Uterus (tissue), 4 donors: Measurements from ENCODE around the gene AQP3. TPM values are rescaled to one million over a fixed set of nuclear protein-coding genes. Genes with fewer than 3 reads are reported as not detected.

ENCODE experiments used
- DNase-seq, 2 donors: peaks; one replicate each; pipeline ENCODE4 v3.0.0-alpha.2; 2019 to 2020
- H3K27ac ChIP-seq, 2 donors: fragments of 200-600 bp; sonication (generic); 1 replicate in 1 of 2; 2 replicates in 1 of 2; pipeline ENCODE4 v1.5.1; 2016 to 2018
- H3K27me3 ChIP-seq, 2 donors: fragments of 200-600 bp; sonication (generic); one replicate each; pipeline ENCODE4 v1.5.1; 2018 to 2019; ENCODE audit warnings: control low read depth in 1 of 2
- H3K36me3 ChIP-seq, 2 donors: fragments of 200-600 bp; sonication (generic); one replicate each; pipeline ENCODE4 v1.5.1; 2019; ENCODE audit warnings: control low read depth in 1 of 2
- H3K4me1 ChIP-seq, 2 donors: fragments of 200-600 bp; sonication (generic); one replicate each; pipeline ENCODE4 v1.5.1; 2018 to 2019; ENCODE audit warnings: control low read depth in 1 of 2
- H3K4me3 ChIP-seq, 2 donors: fragments of 200-600 bp; sonication (generic); 1 replicate in 1 of 2; 2 replicates in 1 of 2; pipeline ENCODE4 v1.5.1; 2018 to 2019; ENCODE audit warnings: mild to moderate bottlenecking in 1 of 2
- H3K9me3 ChIP-seq, 2 donors: fragments of 200-600 bp; sonication (generic); one replicate each; pipeline ENCODE4 v1.5.1; 2019; ENCODE audit warnings: control low read depth in 1 of 2
- CTCF ChIP-seq, 4 experiments: fragments of 200-600 bp in 2 of 4; fragments of 450-650 bp in 2 of 4; sonication (generic) in 2 of 4; IDR thresholded peaks; one replicate each; pipeline ENCODE4 v1.5.1; 2016 to 2019; ENCODE audit warnings: antibody characterized with exemption in 4 of 4, mild to moderate bottlenecking in 2 of 4, moderate library complexity in 1 of 4
- POLR2A ChIP-seq, 2 donors: fragments of 450-650 bp; IDR thresholded peaks; one replicate each; pipeline ENCODE4 v1.6.1; 2016; ENCODE audit warnings: antibody characterized with exemption in 2 of 2, mild to moderate bottlenecking in 1 of 2, moderate library complexity in 1 of 2
- intact Hi-C: fragments of 100-400 bp; cut with DNase I; formaldehyde crosslinking; loops from one replicate; pipeline ENCODE4 v1.15.1; 2023; ENCODE audit warnings: low total_unique reads
- total RNA-seq, 4 donors: library from RNA; depleted of rRNA in 3 of 4; stranded (reverse); fragments of >200 nt in 3 of 4; gene quantifications; one replicate each; pipeline versions ENCODE4 v1.1.0 to v1.2.4, GENCODE V29; 2014 to 2023
- donor health status: DM: yes; HTN: yes; CAD: no.

The AQP3 gene
- total RNA-seq, 4 donors from 2014 or later = 2.8 to 14.4 (median 5.8) TPM; not detected in 1

DNA sequence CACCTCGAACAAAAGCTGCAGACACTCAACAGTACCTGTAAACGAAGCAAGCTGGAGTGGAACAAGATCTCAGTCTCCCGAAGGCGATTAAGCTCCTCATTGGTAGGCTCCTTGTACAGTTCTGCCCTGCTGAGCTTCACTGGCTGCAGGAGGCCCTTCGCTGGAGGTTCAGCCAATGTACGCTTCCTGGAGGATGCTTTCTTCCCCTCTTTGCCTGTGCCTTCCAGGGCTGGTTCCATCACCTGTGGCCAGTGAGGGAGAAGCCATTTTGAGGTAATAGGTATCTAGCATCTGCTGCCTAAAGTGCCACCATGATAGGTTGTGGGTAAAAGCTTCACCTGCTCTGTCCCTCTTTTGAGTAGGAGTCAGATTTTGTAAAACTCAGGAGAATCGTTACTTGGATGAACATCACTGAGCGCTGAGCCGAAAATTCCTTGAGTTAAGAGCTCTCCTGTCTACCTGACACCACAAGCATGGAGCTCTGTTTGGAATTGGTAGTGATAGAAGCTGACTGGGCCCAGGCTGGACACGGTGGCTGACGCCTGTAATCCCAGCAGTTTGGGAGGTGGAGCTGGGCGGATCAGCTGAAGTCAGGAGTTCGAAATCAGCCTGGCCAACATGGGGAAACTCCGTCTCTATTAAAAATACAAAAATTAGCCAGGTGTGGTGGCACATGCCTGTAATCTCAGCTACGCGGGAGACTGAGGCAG, 24.9 kb upstream of the AQP3 start:
- intact Hi-C loops = no loop called here
- Histone ChIP-seq H3K27ac (no peak overlapping the region), H3K27me3 (no peaks in the 10 kb centered on the region), H3K9me3 (no peaks in the 10 kb centered on the region), H3K36me3 (no peaks in the 10 kb centered on the region), H3K4me3 (no peak overlapping the region), H3K4me1 (no peaks in the 10 kb centered on the region)
- no peak for DNase-seq
- TF ChIP-seq POLR2A (IDR thresholded peaks at IDR 0.05) (no peak), CTCF (IDR thresholded peaks at IDR 0.05) (no peak)

- intact Hi-C loops = no loop called here
- no peak overlapping the region for H3K4me3 ChIP-seq
- no peaks in the 10 kb centered on the region for H3K4me1 ChIP-seq
- H3K36me3 ChIP-seq = no peaks in the 10 kb centered on the region
- H3K9me3 ChIP-seq = no peaks in the 10 kb centered on the region
- no peaks in the 10 kb centered on the region for H3K27me3 ChIP-seq
- DNase-seq = no peak
- TF ChIP-seq CTCF (IDR thresholded peaks at IDR 0.05) (no peak), POLR2A (IDR thresholded peaks at IDR 0.05) (no peak)
- H3K27ac ChIP-seq = no peak overlapping the region
Observed at GRCh38 chr9:33471361-33471760, 24.0 kb upstream of the AQP3 start.

GRCh38 chr9:33469891-33470290, 22.5 kb upstream of the AQP3 start:
- H3K36me3 ChIP-seq = no peaks in the 10 kb centered on the region
- H3K4me1 ChIP-seq = no peaks in the 10 kb centered on the region
- DNase-seq = no peak
- TF ChIP-seq POLR2A (IDR thresholded peaks at IDR 0.05) (no peak), CTCF (IDR thresholded peaks at IDR 0.05) (no peak)
- intact Hi-C loops = no loop called here
- H3K9me3 ChIP-seq = no peaks in the 10 kb centered on the region
- H3K4me3 ChIP-seq = no peak overlapping the region
- no peaks in the 10 kb centered on the region for H3K27me3 ChIP-seq
- H3K27ac ChIP-seq = no peak overlapping the region

GRCh38 chr9:33468797-33469621, 21.6 kb upstream of the AQP3 start:
- TF ChIP-seq POLR2A (IDR thresholded peaks at IDR 0.05) (no peak), CTCF (IDR thresholded peaks at IDR 0.05) (no peak)
- Histone ChIP-seq H3K9me3 (no peaks in the 10 kb centered on the region), H3K4me3 (no peak overlapping the region), H3K36me3 (no peaks in the 10 kb centered on the region), H3K27ac (no peak overlapping the region), H3K27me3 (no peaks in the 10 kb centered on the region), H3K4me1 (no peaks in the 10 kb centered on the region)
- intact Hi-C loops = no loop called here
- DNase-seq = peak in 1 of 2 donors; percentile 7

DNA sequence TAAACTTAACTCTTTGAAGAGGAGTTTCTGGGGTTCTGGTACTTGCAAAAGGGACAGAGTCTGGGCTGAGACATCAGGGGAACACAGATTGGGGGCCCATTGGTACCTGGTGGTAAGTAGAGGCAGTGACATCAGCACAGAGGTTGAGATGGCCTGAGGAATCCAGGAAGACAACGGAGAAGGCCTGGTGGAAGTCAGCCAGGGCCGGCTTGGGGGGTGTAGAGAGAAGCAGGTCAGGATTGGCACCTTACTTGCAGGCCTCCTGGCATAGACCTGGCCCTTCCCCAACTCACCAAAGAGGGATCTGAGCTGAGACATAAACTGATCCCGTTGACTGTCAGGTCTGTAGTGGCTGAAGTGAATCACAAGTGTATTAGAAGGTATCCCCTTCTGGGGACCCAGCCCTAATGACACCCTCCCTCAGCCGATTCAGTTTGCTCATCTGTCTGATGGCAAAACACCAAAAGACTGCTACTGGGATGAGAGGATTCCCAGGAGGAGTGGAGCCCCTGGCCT, 20.9 kb upstream of the AQP3 start:
- no peak overlapping the region for H3K27ac ChIP-seq
- H3K9me3 ChIP-seq = no peaks in the 10 kb centered on the region
- peak in 1 of 2 donors; percentile 6 for DNase-seq
- no peaks in the 10 kb centered on the region for H3K4me1 ChIP-seq
- no peak for TF ChIP-seq POLR2A (IDR thresholded peaks at IDR 0.05)
- no peak for TF ChIP-seq CTCF (IDR thresholded peaks at IDR 0.05)
- H3K36me3 ChIP-seq = no peaks in the 10 kb centered on the region
- intact Hi-C loops = no loop called here
- H3K27me3 ChIP-seq = no peaks in the 10 kb centered on the region
- no peak overlapping the region for H3K4me3 ChIP-seq
